ENCODE measurements around the gene CLCNKA.

Gene CLCNKA

DNA sequence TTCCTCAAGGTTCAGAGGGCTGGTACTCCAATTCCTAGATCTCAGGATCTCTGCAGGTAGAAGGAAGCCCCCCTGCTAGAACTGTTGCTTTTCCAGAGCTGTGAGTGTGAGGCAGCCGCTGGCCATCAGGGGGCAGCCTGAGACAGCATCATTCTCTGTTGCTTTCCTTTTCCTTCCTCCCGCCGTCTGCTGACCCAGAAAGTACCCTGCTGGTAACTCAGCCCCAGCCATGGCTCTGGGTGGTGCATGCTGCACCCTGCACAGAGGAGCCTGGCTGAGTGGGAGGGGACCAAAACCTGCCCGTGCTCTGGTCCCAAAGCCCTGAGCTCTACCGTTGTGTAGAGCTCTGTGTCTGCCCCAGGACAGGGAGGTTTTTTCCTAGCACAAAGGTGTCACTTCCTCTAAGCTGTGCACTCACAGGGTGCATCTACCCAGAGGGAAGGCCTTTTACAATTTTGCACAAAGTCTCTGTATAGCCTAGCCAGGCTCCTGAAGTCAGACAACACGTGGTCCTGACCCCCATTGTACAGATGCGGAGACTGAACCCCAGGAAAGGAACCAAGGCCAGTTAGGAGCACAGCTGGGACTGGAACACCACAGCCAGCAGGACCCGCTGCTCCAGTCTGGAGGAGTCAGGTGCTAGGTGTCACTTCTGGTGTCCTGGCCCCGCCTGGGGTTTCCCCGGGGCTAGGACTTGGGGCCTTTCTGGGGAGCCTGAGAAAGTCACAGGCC lies 57.3 kb downstream of the CLCNKA start:
- DNase-seq = peak; percentile 87

DNA sequence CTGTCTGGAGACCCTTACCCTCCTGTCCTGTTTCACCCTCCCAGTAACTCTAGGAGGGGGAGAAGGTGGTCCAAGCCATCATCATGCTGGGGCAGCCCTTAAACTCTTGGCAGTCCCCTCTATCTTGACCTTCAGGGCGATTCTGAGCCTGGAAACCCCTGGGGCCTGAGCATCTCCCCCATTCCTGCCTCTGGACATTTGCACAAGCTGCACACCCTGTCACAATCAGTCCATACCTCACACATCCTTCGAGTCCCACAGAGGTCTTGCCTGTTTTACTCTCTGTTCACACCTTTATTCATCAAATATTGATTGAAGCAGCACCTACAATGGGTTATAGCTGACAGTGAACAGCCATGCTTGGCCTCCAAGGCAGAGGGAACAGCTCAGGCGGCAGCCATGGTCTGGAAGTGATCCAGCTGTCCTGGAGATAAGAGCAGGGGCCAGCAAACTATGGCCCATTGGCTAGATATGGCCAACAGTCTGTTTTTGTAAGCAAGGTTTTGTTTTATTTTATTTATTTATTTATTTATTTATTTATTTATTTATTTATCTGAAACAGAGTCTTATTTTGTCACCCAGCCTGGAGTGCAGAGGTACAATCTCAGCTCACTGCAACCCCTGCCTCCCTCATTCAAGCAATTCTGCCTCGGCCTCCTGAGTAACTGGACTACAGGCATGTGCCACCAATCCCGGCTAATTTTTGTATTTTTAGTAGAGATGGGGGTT lies 58.8 kb downstream of the CLCNKA start:
- DNase-seq = peak; percentile 3

DNA sequence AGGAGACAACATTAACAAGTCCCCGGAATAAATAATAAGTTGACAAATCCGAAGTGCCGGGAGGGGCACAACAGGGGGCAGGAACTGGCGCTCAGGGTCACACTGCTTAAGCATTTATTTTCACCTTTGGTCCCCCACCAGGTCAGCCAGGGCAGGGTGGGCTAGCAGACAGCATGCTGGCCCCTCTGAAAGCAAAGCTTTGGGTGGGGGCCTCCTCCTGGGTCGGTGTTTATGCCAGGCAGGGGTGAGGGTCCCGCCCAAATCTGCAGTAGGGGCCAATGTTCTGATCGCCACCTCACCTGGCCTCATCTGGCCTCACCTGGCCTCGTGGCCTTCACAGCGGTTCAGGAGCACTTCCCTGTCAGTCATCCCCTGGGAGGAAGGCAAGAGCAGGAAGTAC lies 59.8 kb downstream of the CLCNKA start:
- no peak for DNase-seq

DNA sequence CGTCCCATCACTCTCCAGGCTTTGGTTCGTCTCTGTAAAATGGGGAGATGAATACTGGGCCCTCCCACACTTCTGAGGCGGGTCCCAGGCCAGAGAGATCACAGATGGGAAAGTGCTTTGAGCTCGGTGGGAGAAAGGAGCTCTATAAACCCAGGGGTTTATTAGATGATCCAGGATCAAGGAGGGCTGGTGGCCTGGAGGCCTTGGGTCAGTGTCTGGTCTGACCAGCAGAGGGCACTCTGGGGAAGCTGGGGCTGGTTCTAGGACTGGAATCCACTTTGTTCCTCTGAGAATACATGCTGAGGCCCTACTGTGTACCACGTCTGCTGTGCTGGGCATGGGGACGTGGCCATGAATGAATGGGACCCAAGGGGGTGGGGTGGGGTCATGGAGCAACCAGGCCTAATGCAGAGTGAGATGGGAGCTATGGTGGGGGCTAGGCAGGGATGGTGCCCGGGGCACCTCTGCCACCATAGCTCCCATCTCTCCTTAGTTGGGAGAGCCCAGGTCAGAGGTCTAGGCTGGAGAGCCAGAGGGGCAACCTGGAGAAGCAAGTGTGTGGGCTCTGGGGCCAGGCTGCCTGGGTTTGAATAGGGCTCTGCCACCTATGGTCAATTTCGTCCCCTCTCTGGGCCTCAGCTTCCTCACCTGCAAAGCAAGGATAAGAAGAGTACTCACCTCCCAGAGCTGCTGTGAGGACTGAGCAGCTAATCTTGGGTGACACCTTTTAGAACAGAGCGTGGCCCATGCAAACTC lies 60.6 kb downstream of the CLCNKA start:
- peak; percentile 43 for DNase-seq

DNA sequence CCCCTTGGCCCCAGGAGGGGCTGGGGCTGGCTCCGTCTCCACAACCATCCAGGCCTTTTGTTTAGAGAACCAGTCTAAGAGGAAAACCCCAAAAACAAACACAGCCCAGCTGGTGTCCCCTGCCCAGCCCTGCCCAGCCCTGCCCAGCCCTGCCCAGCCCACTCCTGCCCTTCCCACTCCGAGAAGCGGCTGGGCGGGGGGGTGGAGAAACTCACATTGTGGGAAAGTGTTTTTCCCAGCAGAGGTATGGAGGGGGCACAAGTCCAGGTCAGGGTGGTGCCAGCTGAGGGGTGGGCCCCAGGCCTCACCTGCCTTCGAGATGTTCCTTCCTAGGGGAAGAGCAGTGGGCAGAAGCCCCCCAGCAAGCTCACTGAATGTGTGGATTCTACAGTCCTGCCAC lies 61.6 kb downstream of the CLCNKA start:
- no peak for DNase-seq
